GM12892 (cell line): ENCODE measurements around the gene PDZRN3.

ENCODE experiments used
- DNase-seq: peaks from one replicate; pipeline ENCODE4 v3.0.0; 2011; ENCODE audit not compliant: insufficient read length
- FAIRE-seq: peaks from 2 replicates; lab custom pipeline; 2011; peaks lifted over from hg19 to GRCh38; lab: Jason Lieb, UNC
- POLR2A ChIP-seq: IDR thresholded peaks from 2 replicates; pipeline ENCODE4 v1.6.1; 2011; ENCODE audit warnings: low read depth, low read length, control low read depth
- POLR2AphosphoS5 ChIP-seq: IDR thresholded peaks from 2 replicates; pipeline ENCODE4 v1.6.1; 2011; ENCODE audit warnings: low read depth, low read length, control low read depth
- TAF1 ChIP-seq: IDR thresholded peaks from 2 replicates; pipeline ENCODE4 v1.6.1; 2011; ENCODE audit warnings: low read depth, mild to moderate bottlenecking, control low read depth, low read length, borderline replicate concordance

PDZRN3 gene

GRCh38 chr3:73432023-73432705, 192.6 kb downstream of the PDZRN3 start:
- DNase-seq (peak; percentile 14), FAIRE-seq (no peak)
- no peak for TF ChIP-seq POLR2AphosphoS5
- no peak for TF ChIP-seq TAF1
- no peak for TF ChIP-seq POLR2A

GRCh38 chr3:73431183-73431900, 193.4 kb downstream of the PDZRN3 start:
- DNase-seq (no peak), FAIRE-seq (no peak)
- TF ChIP-seq POLR2A (no peak), POLR2AphosphoS5 (no peak), TAF1 (no peak)

GRCh38 chr3:73427048-73427706, 197.6 kb downstream of the PDZRN3 start:
- FAIRE-seq = no peak
- TF ChIP-seq TAF1 = no peak
- no peak for DNase-seq

GRCh38 chr3:73426606-73427005, 198.1 kb downstream of the PDZRN3 start:
- DNase-seq (no peak), FAIRE-seq (no peak)
- TF ChIP-seq TAF1 (no peak), POLR2AphosphoS5 (no peak), POLR2A (no peak)

- DNase-seq (no peak), FAIRE-seq (no peak)
- TF ChIP-seq TAF1 (no peak), POLR2A (no peak), POLR2AphosphoS5 (no peak)
These were observed 201.6 kb downstream of the PDZRN3 start for GRCh38 chr3:73423116-73423515.

- TF ChIP-seq TAF1 (no peak), POLR2AphosphoS5 (no peak), POLR2A (no peak)
- FAIRE-seq (no peak), DNase-seq (no peak)
These were observed 202.2 kb downstream of the PDZRN3 start for GRCh38 chr3:73422571-73422970.

- FAIRE-seq (no peak), DNase-seq (no peak)
- TF ChIP-seq POLR2A (no peak), TAF1 (no peak), POLR2AphosphoS5 (no peak)
These were observed 204.8 kb downstream of the PDZRN3 start for GRCh38 chr3:73419942-73420341.

GRCh38 chr3:73419179-73419803, 205.4 kb downstream of the PDZRN3 start:
- no peak for DNase-seq
- TF ChIP-seq POLR2AphosphoS5 (no peak), TAF1 (no peak), POLR2A (no peak)
- no peak for FAIRE-seq

- no peak for DNase-seq
- FAIRE-seq = no peak
- TF ChIP-seq POLR2AphosphoS5 = no peak
- no peak for TF ChIP-seq POLR2A
- TF ChIP-seq TAF1 = no peak
These were observed 206.1 kb downstream of the PDZRN3 start for GRCh38 chr3:73418681-73419080.

GRCh38 chr3:73415118-73415517, 209.6 kb downstream of the PDZRN3 start:
- FAIRE-seq (no peak), DNase-seq (no peak)
- TF ChIP-seq TAF1 (no peak), POLR2A (no peak), POLR2AphosphoS5 (no peak)

- TF ChIP-seq POLR2AphosphoS5 (no peak), TAF1 (no peak), POLR2A (no peak)
- FAIRE-seq (no peak), DNase-seq (no peak)
These were observed 211.1 kb downstream of the PDZRN3 start for GRCh38 chr3:73413619-73414018.

- TF ChIP-seq POLR2AphosphoS5 (no peak), POLR2A (no peak), TAF1 (no peak)
- DNase-seq (no peak), FAIRE-seq (no peak)
These were observed 212.7 kb downstream of the PDZRN3 start for GRCh38 chr3:73411993-73412392.
